HepG2 (cell line): ENCODE measurements around the gene ZNF763. TPM values are rescaled to one million over a fixed set of nuclear protein-coding genes. Genes with fewer than 3 reads are reported as not detected.

Experiments
- AGO1 ChIP-seq: fragments of 200-400 bp; formaldehyde crosslinking; IDR thresholded peaks from 2 replicates; pipeline ENCODE4 v1.6.1; 2017; ENCODE audit warnings: mild to moderate bottlenecking, low read depth, low read length, moderate library complexity; ENCODE audit not compliant: poor library complexity, severe bottlenecking
- ATF3 ChIP-seq: sonication (generic); formaldehyde crosslinking; IDR thresholded peaks from 2 replicates; pipeline ENCODE4 v1.4.0; 2020; ENCODE audit warnings: missing genetic modification reagents
- E2F2 ChIP-seq: sonication (generic); formaldehyde crosslinking; IDR thresholded peaks from 2 replicates; pipeline ENCODE4 v1.4.0; 2020; ENCODE audit warnings: missing genetic modification reagents, borderline replicate concordance
- EED ChIP-seq: sonication (generic); formaldehyde crosslinking; IDR thresholded peaks from 2 replicates; pipeline ENCODE4 v1.5.0; 2020; ENCODE audit warnings: mild to moderate bottlenecking, missing genetic modification reagents
- EHMT2 ChIP-seq: fragments of 200-600 bp; sonication (generic); IDR thresholded peaks from 2 replicates; pipeline ENCODE4 v1.7.0; 2017; ENCODE audit warnings: antibody characterized with exemption, low read depth, low read length, borderline replicate concordance
- ELF4 ChIP-seq: sonication (generic); formaldehyde crosslinking; IDR thresholded peaks from 2 replicates; pipeline ENCODE4 v1.5.0; 2020; ENCODE audit warnings: missing genetic modification reagents, mild to moderate bottlenecking, moderate library complexity, borderline replicate concordance
- FOXK1 ChIP-seq: sonication (generic); formaldehyde crosslinking; IDR thresholded peaks from 2 replicates; pipeline ENCODE4 v1.4.0; 2020; ENCODE audit warnings: low read depth, missing genetic modification reagents, borderline replicate concordance
- HOXA3 ChIP-seq: sonication (generic); formaldehyde crosslinking; IDR thresholded peaks from 2 replicates; pipeline ENCODE4 v1.5.0; 2020; ENCODE audit warnings: missing genetic modification reagents
- IRF1 ChIP-seq: sonication (generic); formaldehyde crosslinking; IDR thresholded peaks from 2 replicates; pipeline ENCODE4 v1.4.0; 2020; ENCODE audit warnings: low read depth, mild to moderate bottlenecking, missing genetic modification reagents
- JUND ChIP-seq: sonication (generic); formaldehyde crosslinking; IDR thresholded peaks from 2 replicates; pipeline ENCODE4 v1.8.0; 2022; ENCODE audit warnings: mild to moderate bottlenecking, missing genetic modification reagents
- KLF15 ChIP-seq: sonication (generic); formaldehyde crosslinking; IDR thresholded peaks from 2 replicates; pipeline ENCODE4 v1.8.1; 2023; ENCODE audit warnings: borderline replicate concordance, mild to moderate bottlenecking, inconsistent platforms, missing genetic modification reagents, mixed read lengths
- KMT2A ChIP-seq: sonication (generic); formaldehyde crosslinking; IDR thresholded peaks from 2 replicates; pipeline ENCODE4 v1.4.0; 2020; ENCODE audit warnings: missing genetic modification reagents
- PHF21A ChIP-seq: sonication (generic); formaldehyde crosslinking; IDR thresholded peaks from 2 replicates; pipeline ENCODE4 v1.5.0; 2020; ENCODE audit warnings: mild to moderate bottlenecking, missing genetic modification reagents
- SNRNP70 ChIP-seq: fragments of 200-400 bp; formaldehyde crosslinking; IDR thresholded peaks from 2 replicates; pipeline ENCODE4 v1.6.1; 2017; ENCODE audit warnings: mild to moderate bottlenecking, low read depth, low read length, moderate library complexity
- SOX6 ChIP-seq, 2 experiments: fragments of 450-650 bp in 1 of 2; sonication (generic) in 1 of 2; formaldehyde crosslinking in 1 of 2; IDR thresholded peaks; 2 replicates each; pipeline versions ENCODE4 v1.4.0 to v1.6.1; 2017 to 2020; ENCODE audit warnings: antibody characterized with exemption in 1 of 2, mild to moderate bottlenecking in 1 of 2, missing genetic modification reagents in 1 of 2
- TCF12 ChIP-seq, 2 experiments: fragments of 450-650 bp in 1 of 2; sonication (generic) in 1 of 2; formaldehyde crosslinking in 1 of 2; IDR thresholded peaks; 2 replicates each; pipeline versions ENCODE4 v1.6.1 to v1.8.0; 2017 to 2022; ENCODE audit warnings: antibody characterized with exemption in 1 of 2, mild to moderate bottlenecking in 1 of 2, missing genetic modification reagents in 1 of 2, moderate library complexity in 1 of 2
- THAP9 ChIP-seq: sonication (generic); formaldehyde crosslinking; IDR thresholded peaks from 2 replicates; pipeline ENCODE4; 2020; ENCODE audit warnings: missing genetic modification reagents, mild to moderate bottlenecking, borderline replicate concordance
- ZC3H4 ChIP-seq: sonication (generic); formaldehyde crosslinking; IDR thresholded peaks from 2 replicates; pipeline ENCODE4 v1.4.0; 2020; ENCODE audit warnings: missing genetic modification reagents, borderline replicate concordance
- ZMAT3 ChIP-seq: sonication (generic); formaldehyde crosslinking; conservative IDR thresholded peaks from 2 replicates; pipeline ENCODE4 v1.7.0; 2021; ENCODE audit warnings: missing genetic modification reagents
- ZMYM4 ChIP-seq: sonication (generic); formaldehyde crosslinking; IDR thresholded peaks from 2 replicates; pipeline ENCODE4 v1.8.1; 2023; ENCODE audit warnings: mild to moderate bottlenecking, missing genetic modification reagents
- ZNF383 ChIP-seq: sonication (generic); formaldehyde crosslinking; IDR thresholded peaks from 2 replicates; pipeline ENCODE4 v1.4.0; 2020; ENCODE audit warnings: missing genetic modification reagents, mild to moderate bottlenecking, borderline replicate concordance
- ZNF530 ChIP-seq: sonication (generic); formaldehyde crosslinking; IDR thresholded peaks from 2 replicates; pipeline ENCODE4 v1.5.0; 2020; ENCODE audit warnings: low read depth, mild to moderate bottlenecking, missing genetic modification reagents
- ZNF589 ChIP-seq: sonication (generic); formaldehyde crosslinking; conservative IDR thresholded peaks from 2 replicates; pipeline ENCODE4 v1.8.0; 2022; ENCODE audit warnings: mild to moderate bottlenecking, moderate library complexity, missing genetic modification reagents
- ZNF883 ChIP-seq: sonication (generic); formaldehyde crosslinking; IDR thresholded peaks from 2 replicates; pipeline ENCODE4 v1.5.1; 2020; ENCODE audit warnings: mild to moderate bottlenecking, missing genetic modification reagents; ENCODE audit errors: not compliant biosample characterization
- ZSCAN29 ChIP-seq: sonication (generic); formaldehyde crosslinking; conservative IDR thresholded peaks from 2 replicates; pipeline ENCODE4 v1.4.0; 2020; ENCODE audit warnings: mild to moderate bottlenecking, missing genetic modification reagents
- ZSCAN31 ChIP-seq: sonication (generic); formaldehyde crosslinking; IDR thresholded peaks from 2 replicates; pipeline ENCODE4 v1.5.0; 2020; ENCODE audit warnings: low read depth, mild to moderate bottlenecking, missing genetic modification reagents
- polyA plus RNA-seq, 8 experiments: library from polyadenylated mRNA; depleted of rRNA in 3 of 8; stranded (reverse) in 7 of 8; unstranded in 1 of 8; fragments of >200 nt; fragmentation: Illumina TruSeq in 4 of 8; extraction: Trizol in 4 of 8; gene quantifications; 2 replicates each; pipeline versions ENCODE4 v1.2.1 to v1.2.3, GENCODE V29; 2011 to 2016; ENCODE audit warnings: low read depth in 4 of 8, missing spikeins in 1 of 8, mixed read lengths in 1 of 8; ENCODE audit not compliant: insufficient read depth in 1 of 8
- total RNA-seq, 5 experiments: library from RNA; depleted of rRNA; stranded (reverse); fragments of >200 nt; fragmentation: Illumina TruSeq; extraction: Trizol; gene quantifications; 2 replicates each; pipeline ENCODE4 v1.2.3, GENCODE V29; 2016; ENCODE audit warnings: low read depth in 1 of 5

The ZNF763 gene
- total and polyA plus RNA-seq, 2 of the 13 experiments (the other 11 are each of a cell fraction or from before 2014, with no cell fraction given): 0.08 to 0.42 TPM

GRCh38 chr19:11964496-11964857 lies 363 bp upstream of the ZNF763 start (continued):
- TF ChIP-seq KLF15 (no peak), JUND (CRISPR knock-in tag) (no peak), ZNF530 (CRISPR knock-in tag) (no peak), ZSCAN29 (CRISPR knock-in tag) (no peak), KMT2A (CRISPR knock-in tag) (no peak), ZNF383 (CRISPR knock-in tag) (no peak), ZNF589 (no peak), FOXK1 (no peak), ZMYM4 (CRISPR knock-in tag) (no peak), ZSCAN31 (peak; percentile 22; the same call in 1 of the 2 replicates), EED (CRISPR knock-in tag) (0 out of 2 replicates have a peak, but pooled peaks have one; percentile 22), ZC3H4 (CRISPR knock-in tag) (no peak), IRF1 (CRISPR knock-in tag) (no peak), ATF3 (no peak), PHF21A (CRISPR knock-in tag) (peak; percentile 21; the same call in 1 of the 2 replicates), ZMAT3 (CRISPR knock-in tag) (0 out of 2 replicates have a peak, but pooled peaks have one; percentile 39), ELF4 (no peak), TCF12 (IDR thresholded peaks at IDR 0.05) (no peak), TCF12 (CRISPR knock-in tag; IDR thresholded peaks at IDR 0.05) (no peak), THAP9 (CRISPR knock-in tag) (no peak; the same call in 1 of the 2 replicates), EHMT2 (no peak), SOX6 (IDR thresholded peaks at IDR 0.05) (no peak), SOX6 (CRISPR knock-in tag; IDR thresholded peaks at IDR 0.05) (no peak), E2F2 (no peak), ZNF883 (CRISPR knock-in tag) (no peak), SNRNP70 (no peak), AGO1 (no peak), HOXA3 (CRISPR knock-in tag) (no peak)
